IMR-90 (cell line): ENCODE data around the gene TMX2.

Source experiments
- CHD1 ChIP-seq: IDR thresholded peaks from 2 replicates; pipeline ENCODE4 v1.6.1; 2012; ENCODE audit warnings: low read depth, low read length, improper control_type of control experiment
- POLR2A ChIP-seq: IDR thresholded peaks from 2 replicates; pipeline ENCODE4 v1.6.1; 2012; ENCODE audit warnings: mild to moderate bottlenecking, low read depth, low read length

- TF ChIP-seq CHD1: no peak
- TF ChIP-seq POLR2A: no peak
Observed at GRCh38 chr11:57764972-57765371, 52.6 kb downstream of the TMX2 start.
